ENCODE measurements around the gene RAB3A.

DNA sequence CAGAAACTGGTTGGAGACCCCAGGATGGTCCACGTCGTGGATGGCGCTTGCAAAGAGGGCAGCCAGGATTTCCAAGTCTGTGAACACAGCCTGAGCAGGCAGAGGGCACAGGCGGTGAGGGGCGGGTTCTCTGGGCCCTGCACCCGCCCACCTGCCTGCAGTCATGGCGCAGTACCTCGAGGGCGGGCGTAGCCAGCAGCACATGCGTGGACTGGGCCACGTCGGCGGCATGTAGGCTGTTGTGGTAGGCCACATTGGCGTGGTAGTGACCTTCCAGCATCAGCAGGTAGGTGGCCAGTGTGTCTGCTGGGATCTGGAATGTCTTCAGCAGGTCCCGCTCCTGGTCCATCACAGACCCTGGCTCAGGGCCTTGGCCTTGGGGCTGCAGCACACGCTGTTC lies 14.3 kb upstream of the RAB3A start:
- TF ChIP-seq EP300 (IDR thresholded peaks at IDR 0.05; ENCODE audit: borderline replicate concordance) (no peak), ZBTB7A (IDR thresholded peaks at IDR 0.05; ENCODE audit: low read depth) (no peak), EGR1 (IDR thresholded peaks at IDR 0.05) (no peak), TCF12 (IDR thresholded peaks at IDR 0.05; ENCODE audit: low read depth) (no peak), CEBPB (IDR thresholded peaks at IDR 0.05) (no peak)

Data from Ishikawa (cell line).